ENCODE data around the gene GPBP1L1. TPM values are rescaled to one million over a fixed set of nuclear protein-coding genes. Genes with fewer than 3 reads are reported as not detected.

The GPBP1L1 gene
- total and polyA plus RNA-seq, 2 of the 13 experiments (the other 11 are each of a cell fraction or from before 2014, with no cell fraction given) = 45.9 to 86.1 TPM

DNA sequence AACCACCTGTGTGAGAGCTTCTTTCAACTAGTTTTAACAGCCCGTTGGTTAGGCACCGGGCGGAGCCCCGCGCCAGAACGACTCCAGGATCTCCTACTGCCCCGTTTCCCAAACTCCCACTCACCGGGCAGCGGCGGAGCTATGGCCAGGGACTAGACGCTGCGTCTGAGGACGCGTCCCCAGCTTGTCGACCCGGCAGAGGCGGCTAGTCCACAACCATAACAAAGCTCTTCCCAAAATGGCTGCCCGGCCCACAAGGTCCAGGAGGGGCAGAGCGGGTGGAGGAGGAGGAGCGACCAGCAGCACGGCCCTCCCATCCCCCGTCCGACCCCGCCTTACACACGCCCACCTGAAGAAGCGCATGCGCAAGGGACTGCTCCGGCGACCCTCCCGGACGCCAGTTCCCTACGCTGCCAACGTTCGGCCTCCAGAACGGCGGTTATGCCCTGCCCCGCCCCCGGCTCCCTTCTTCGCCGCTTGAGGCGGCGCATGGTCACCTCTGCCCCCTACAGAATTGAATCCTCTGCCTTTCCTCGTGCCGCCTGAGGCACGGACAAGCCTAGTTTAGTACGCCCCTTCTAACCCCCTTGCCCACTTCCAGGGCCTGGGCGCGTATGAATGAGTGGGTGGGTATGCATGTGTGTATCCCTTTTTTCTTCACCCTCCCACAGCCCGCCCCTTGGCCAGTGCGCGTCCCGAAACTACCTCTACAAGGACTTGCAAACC is at the start of gene GPBP1L1 (continued):
- TF ChIP-seq, protein P1, sequence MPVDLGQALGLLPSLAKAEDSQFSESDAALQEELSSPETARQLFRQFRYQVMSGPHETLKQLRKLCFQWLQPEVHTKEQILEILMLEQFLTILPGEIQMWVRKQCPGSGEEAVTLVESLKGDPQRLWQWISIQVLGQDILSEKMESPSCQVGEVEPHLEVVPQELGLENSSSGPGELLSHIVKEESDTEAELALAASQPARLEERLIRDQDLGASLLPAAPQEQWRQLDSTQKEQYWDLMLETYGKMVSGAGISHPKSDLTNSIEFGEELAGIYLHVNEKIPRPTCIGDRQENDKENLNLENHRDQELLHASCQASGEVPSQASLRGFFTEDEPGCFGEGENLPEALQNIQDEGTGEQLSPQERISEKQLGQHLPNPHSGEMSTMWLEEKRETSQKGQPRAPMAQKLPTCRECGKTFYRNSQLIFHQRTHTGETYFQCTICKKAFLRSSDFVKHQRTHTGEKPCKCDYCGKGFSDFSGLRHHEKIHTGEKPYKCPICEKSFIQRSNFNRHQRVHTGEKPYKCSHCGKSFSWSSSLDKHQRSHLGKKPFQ (CRISPR knock-in tag; IDR thresholded peaks at IDR 0.05; ENCODE audit: insufficient replicate concordance) = peak; percentile 56
- TF ChIP-seq, protein P2, sequence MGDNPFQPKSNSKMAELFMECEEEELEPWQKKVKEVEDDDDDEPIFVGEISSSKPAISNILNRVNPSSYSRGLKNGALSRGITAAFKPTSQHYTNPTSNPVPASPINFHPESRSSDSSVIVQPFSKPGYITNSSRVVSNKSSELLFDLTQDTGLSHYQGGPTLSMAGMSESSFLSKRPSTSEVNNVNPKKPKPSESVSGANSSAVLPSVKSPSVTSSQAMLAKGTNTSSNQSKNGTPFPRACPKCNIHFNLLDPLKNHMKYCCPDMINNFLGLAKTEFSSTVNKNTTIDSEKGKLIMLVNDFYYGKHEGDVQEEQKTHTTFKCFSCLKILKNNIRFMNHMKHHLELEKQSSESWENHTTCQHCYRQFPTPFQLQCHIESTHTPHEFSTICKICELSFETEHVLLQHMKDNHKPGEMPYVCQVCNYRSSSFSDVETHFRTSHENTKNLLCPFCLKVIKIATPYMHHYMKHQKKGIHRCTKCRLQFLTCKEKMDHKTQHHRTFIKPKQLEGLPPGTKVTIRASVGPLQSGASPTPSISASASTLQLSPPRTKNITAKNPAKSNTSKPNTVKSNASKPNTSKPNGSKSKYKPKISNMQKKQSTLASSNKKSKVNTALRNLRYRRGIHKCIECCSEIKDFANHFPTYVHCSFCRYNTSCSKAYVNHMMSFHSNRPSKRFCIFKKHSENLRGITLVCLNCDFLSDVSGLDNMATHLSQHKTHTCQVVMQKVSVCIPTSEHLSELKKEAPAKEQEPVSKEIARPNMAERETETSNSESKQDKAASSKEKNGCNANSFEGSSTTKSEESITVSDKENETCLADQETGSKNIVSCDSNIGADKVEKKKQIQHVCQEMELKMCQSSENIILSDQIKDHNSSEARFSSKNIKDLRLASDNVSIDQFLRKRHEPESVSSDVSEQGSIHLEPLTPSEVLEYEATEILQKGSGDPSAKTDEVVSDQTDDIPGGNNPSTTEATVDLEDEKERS (CRISPR knock-in tag; IDR thresholded peaks at IDR 0.05) = 0 out of 2 replicates have a peak, but pooled peaks have one; percentile 21
- TF ChIP-seq, protein P3, sequence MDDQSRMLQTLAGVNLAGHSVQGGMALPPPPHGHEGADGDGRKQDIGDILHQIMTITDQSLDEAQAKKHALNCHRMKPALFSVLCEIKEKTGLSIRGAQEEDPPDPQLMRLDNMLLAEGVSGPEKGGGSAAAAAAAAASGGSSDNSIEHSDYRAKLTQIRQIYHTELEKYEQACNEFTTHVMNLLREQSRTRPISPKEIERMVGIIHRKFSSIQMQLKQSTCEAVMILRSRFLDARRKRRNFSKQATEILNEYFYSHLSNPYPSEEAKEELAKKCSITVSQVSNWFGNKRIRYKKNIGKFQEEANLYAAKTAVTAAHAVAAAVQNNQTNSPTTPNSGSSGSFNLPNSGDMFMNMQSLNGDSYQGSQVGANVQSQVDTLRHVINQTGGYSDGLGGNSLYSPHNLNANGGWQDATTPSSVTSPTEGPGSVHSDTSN (CRISPR knock-in tag; IDR thresholded peaks at IDR 0.05; ENCODE audit: borderline replicate concordance) = peak; percentile 62; the same call in 1 of the 2 replicates
- TF ChIP-seq ZNF44 (CRISPR knock-in tag; IDR thresholded peaks at IDR 0.05) (0 out of 2 replicates have a peak, but pooled peaks have one; percentile 48), SAFB2 (CRISPR knock-in tag; IDR thresholded peaks at IDR 0.05; ENCODE audit: borderline replicate concordance, low read depth) (no peak), NRL (CRISPR knock-in tag; IDR thresholded peaks at IDR 0.05; ENCODE audit: borderline replicate concordance) (peak; percentile 78), ZFP90 (CRISPR knock-in tag; IDR thresholded peaks at IDR 0.05; ENCODE audit: borderline replicate concordance) (no peak; the same call in 1 of the 2 replicates), ZC3H4 (CRISPR knock-in tag; IDR thresholded peaks at IDR 0.05; ENCODE audit: borderline replicate concordance) (peak; percentile 53), SRY (CRISPR knock-in tag; IDR thresholded peaks at IDR 0.05) (0 out of 2 replicates have a peak, but pooled peaks have one; percentile 14), DR1 (CRISPR knock-in tag; IDR thresholded peaks at IDR 0.05) (no peak), KDM4B (CRISPR knock-in tag; IDR thresholded peaks at IDR 0.05) (no peak; the same call in 1 of the 2 replicates), PHB2 (IDR thresholded peaks at IDR 0.05; ENCODE audit: partially characterized antibody) (no peak), ZSCAN21 (CRISPR knock-in tag; IDR thresholded peaks at IDR 0.05; ENCODE audit: borderline replicate concordance) (peak; percentile 50; the same call in 1 of the 2 replicates), ZNF720 (CRISPR knock-in tag; IDR thresholded peaks at IDR 0.05) (no peak)
- TF ChIP-seq, protein P4, sequence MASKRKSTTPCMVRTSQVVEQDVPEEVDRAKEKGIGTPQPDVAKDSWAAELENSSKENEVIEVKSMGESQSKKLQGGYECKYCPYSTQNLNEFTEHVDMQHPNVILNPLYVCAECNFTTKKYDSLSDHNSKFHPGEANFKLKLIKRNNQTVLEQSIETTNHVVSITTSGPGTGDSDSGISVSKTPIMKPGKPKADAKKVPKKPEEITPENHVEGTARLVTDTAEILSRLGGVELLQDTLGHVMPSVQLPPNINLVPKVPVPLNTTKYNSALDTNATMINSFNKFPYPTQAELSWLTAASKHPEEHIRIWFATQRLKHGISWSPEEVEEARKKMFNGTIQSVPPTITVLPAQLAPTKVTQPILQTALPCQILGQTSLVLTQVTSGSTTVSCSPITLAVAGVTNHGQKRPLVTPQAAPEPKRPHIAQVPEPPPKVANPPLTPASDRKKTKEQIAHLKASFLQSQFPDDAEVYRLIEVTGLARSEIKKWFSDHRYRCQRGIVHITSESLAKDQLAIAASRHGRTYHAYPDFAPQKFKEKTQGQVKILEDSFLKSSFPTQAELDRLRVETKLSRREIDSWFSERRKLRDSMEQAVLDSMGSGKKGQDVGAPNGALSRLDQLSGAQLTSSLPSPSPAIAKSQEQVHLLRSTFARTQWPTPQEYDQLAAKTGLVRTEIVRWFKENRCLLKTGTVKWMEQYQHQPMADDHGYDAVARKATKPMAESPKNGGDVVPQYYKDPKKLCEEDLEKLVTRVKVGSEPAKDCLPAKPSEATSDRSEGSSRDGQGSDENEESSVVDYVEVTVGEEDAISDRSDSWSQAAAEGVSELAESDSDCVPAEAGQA (IDR thresholded peaks at IDR 0.05; ENCODE audit: low read depth) = peak; percentile 77
- TF ChIP-seq, protein P4 (CRISPR knock-in tag; IDR thresholded peaks at IDR 0.05; ENCODE audit: borderline replicate concordance) = no peak
